IMR-90 (cell line): Measurements from ENCODE around the gene MRPL50. TPM values are rescaled to one million over a fixed set of nuclear protein-coding genes. Genes with fewer than 3 reads are reported as not detected.

Experiments
- ATAC-seq: fragments of 200-7000 bp; cut with Tn5 transposase; 2 replicates; pipeline ENCODE4 v1.9.1; 2020; ENCODE audit warnings: low read depth, mild to moderate bottlenecking, moderate library complexity
- BruUV-seq: library from RNA; stranded (reverse); fragments of 400-500 nt; replicated peaks from 2 replicates; lab custom pipeline; 2021; lab: Mats Ljungman, UMichigan
- CTCF ChIA-PET: fragments of 300-600 bp; formaldehyde crosslinking; extraction: SDS; loops from one replicate; lab custom pipeline; 2021; ENCODE audit warnings: antibody characterized with exemption; lab: Yijun Ruan, JAX
- POLR2A ChIA-PET: fragments of 300-600 bp; sonication (Branson Sonifier 250); formaldehyde crosslinking; loops from one replicate; lab custom pipeline; 2022; ENCODE audit warnings: antibody characterized with exemption; ENCODE audit not compliant: unreplicated experiment; lab: Charles Lee
- DNase-seq: peaks from one replicate; pipeline ENCODE4 v3.0.0; 2013
- H2AFZ ChIP-seq: replicated peaks from 2 replicates; pipeline ENCODE3; 2013; ENCODE audit warnings: low read length, mild to moderate bottlenecking; ENCODE audit not compliant: poor library complexity
- H2AK5ac ChIP-seq: 2 replicates; pipeline ENCODE4 v1.6.1; 2013; ENCODE audit warnings: low read depth, low read length, inconsistent platforms
- H2AK9ac ChIP-seq: replicated peaks from 2 replicates; pipeline ENCODE3; 2013; ENCODE audit warnings: mild to moderate bottlenecking, low read depth, low read length, moderate library complexity; ENCODE audit not compliant: poor library complexity
- H2BK120ac ChIP-seq: 2 replicates; pipeline ENCODE4 v1.6.1; 2013; ENCODE audit warnings: low read depth, low read length, inconsistent platforms
- H2BK15ac ChIP-seq: 3 replicates; pipeline ENCODE4 v1.6.1; 2013; ENCODE audit warnings: low read depth, low read length, inconsistent platforms
- H2BK20ac ChIP-seq: 2 replicates; pipeline ENCODE4 v1.6.1; 2013; ENCODE audit warnings: low read depth, mild to moderate bottlenecking, inconsistent platforms, low read length, moderate library complexity
- H2BK5ac ChIP-seq: 2 replicates; pipeline ENCODE4 v1.6.1; 2013; ENCODE audit warnings: mild to moderate bottlenecking, low read depth, low read length, inconsistent platforms; ENCODE audit not compliant: poor library complexity, severe bottlenecking
- H3K14ac ChIP-seq: replicated peaks from 2 replicates; pipeline ENCODE4 v1.6.1; 2013; ENCODE audit warnings: low read depth, low read length, inconsistent platforms
- H3K18ac ChIP-seq: 2 replicates; pipeline ENCODE4 v1.6.1; 2013; ENCODE audit warnings: low read depth, low read length, control low read depth
- H3K23ac ChIP-seq: 2 replicates; pipeline ENCODE4 v1.6.1; 2013; ENCODE audit warnings: low read depth, low read length, inconsistent platforms
- H3K27ac ChIP-seq: 2 replicates; pipeline ENCODE4 v1.5.1; 2013; ENCODE audit warnings: mild to moderate bottlenecking, control low read depth, low read length; ENCODE audit not compliant: insufficient read depth
- H3K27me3 ChIP-seq: 2 replicates; pipeline ENCODE4 v1.6.1; 2013; ENCODE audit warnings: low read length; ENCODE audit not compliant: control insufficient read depth, insufficient read depth
- H3K36me3 ChIP-seq: 2 replicates; pipeline ENCODE4 v1.6.1; 2013; ENCODE audit warnings: low read length, mixed read lengths; ENCODE audit not compliant: control insufficient read depth, insufficient read depth
- H3K4ac ChIP-seq: 2 replicates; pipeline ENCODE4 v1.6.1; 2013; ENCODE audit warnings: low read depth, low read length, inconsistent platforms
- H3K4me1 ChIP-seq: 2 replicates; pipeline ENCODE4 v1.6.1; 2013; ENCODE audit warnings: low read length, mixed read lengths; ENCODE audit not compliant: control insufficient read depth, insufficient read depth
- H3K4me2 ChIP-seq: 2 replicates; pipeline ENCODE4 v1.6.1; 2013; ENCODE audit warnings: low read depth, mild to moderate bottlenecking, control low read depth, low read length, moderate library complexity
- H3K4me3 ChIP-seq: 2 replicates; pipeline ENCODE4 v1.5.1; 2013; ENCODE audit warnings: low read depth, mild to moderate bottlenecking, control low read depth, low read length, moderate library complexity; ENCODE audit not compliant: insufficient read depth
- H3K56ac ChIP-seq: 2 replicates; pipeline ENCODE4 v1.6.1; 2013; ENCODE audit warnings: low read length, inconsistent platforms; ENCODE audit not compliant: insufficient read depth; ENCODE audit errors: extremely low read depth
- H3K79me1 ChIP-seq, 2 experiments: 2 replicates each; pipeline ENCODE4 v1.6.1; 2013; ENCODE audit warnings: low read length in 2 of 2, inconsistent platforms in 1 of 2, low read depth in 1 of 2
- H3K9ac ChIP-seq: 2 replicates; pipeline ENCODE4 v1.6.1; 2013; ENCODE audit warnings: low read depth, low read length, control low read depth
- H3K9me1 ChIP-seq: 2 replicates; pipeline ENCODE4 v1.6.1; 2013; ENCODE audit warnings: low read length, inconsistent platforms; ENCODE audit not compliant: insufficient read depth
- H3K9me3 ChIP-seq: 2 replicates; pipeline ENCODE4 v1.6.1; 2013; ENCODE audit warnings: low read length; ENCODE audit not compliant: control insufficient read depth, insufficient read depth
- H4K20me1 ChIP-seq: 2 replicates; pipeline ENCODE4 v1.6.1; 2013; ENCODE audit warnings: low read length, inconsistent platforms; ENCODE audit not compliant: insufficient read depth
- H4K5ac ChIP-seq: 2 replicates; pipeline ENCODE4 v1.6.1; 2013; ENCODE audit warnings: mild to moderate bottlenecking, low read depth, low read length, control low read depth
- H4K8ac ChIP-seq, 2 experiments: 2 replicates each; pipeline ENCODE4 v1.6.1; 2013; ENCODE audit warnings: low read depth in 2 of 2, low read length in 2 of 2, control low read depth in 1 of 2, inconsistent platforms in 1 of 2
- H4K91ac ChIP-seq: 2 replicates; pipeline ENCODE4 v1.6.1; 2013; ENCODE audit warnings: low read depth, low read length, inconsistent platforms; ENCODE audit not compliant: insufficient read depth
- BHLHE40 ChIP-seq: fragments of 150-350 bp; IDR thresholded peaks from 2 replicates; pipeline ENCODE4 v1.6.1; 2016; ENCODE audit warnings: mild to moderate bottlenecking, low read depth, low read length
- CEBPB ChIP-seq: IDR thresholded peaks from 2 replicates; pipeline ENCODE4 v1.6.1; 2012; ENCODE audit warnings: low read depth, low read length, improper control_type of control experiment
- CTCF ChIP-seq: conservative IDR thresholded peaks from 2 replicates; pipeline ENCODE4 v1.5.1; 2012; ENCODE audit warnings: mild to moderate bottlenecking, low read depth, low read length, improper control_type of control experiment
- RAD21 ChIP-seq: IDR thresholded peaks from 2 replicates; pipeline ENCODE4 v1.6.1; 2012; ENCODE audit warnings: low read length, improper control_type of control experiment
- SMC3 ChIP-seq: fragments of 150-350 bp; IDR thresholded peaks from 2 replicates; pipeline ENCODE4 v1.6.1; 2016; ENCODE audit warnings: low read depth, mild to moderate bottlenecking, antibody characterized with exemption, low read length, moderate library complexity
- WGBS, 2 experiments: methylation state at CpG; one replicate each; pipeline versions ENCODE4 v1.1.5 to v1.1.7; 2013; ENCODE audit warnings: missing lambda C conversion rate in 2 of 2; ENCODE audit not compliant: insufficient read length in 1 of 2; ENCODE audit errors: extremely low coverage in 2 of 2; 5-methylcytosine and 5-hydroxymethylcytosine counted together
- dilution Hi-C: fragments of 300-500 bp; cut with HindIII; formaldehyde crosslinking; loops from one replicate; pipeline ENCODE4 v1.14.3; 2018; ENCODE audit warnings: low sequenced_read_pairs; ENCODE audit not compliant: unreplicated experiment
- in situ Hi-C: fragments of 300-500 bp; cut with MboI; formaldehyde crosslinking; loops from 3 replicates; pipeline ENCODE4 v1.14.3; 2019; ENCODE audit warnings: low sequenced_read_pairs, inconsistent platforms, mixed read lengths
- intact Hi-C: fragments of 100-400 bp; cut with micrococcal nuclease; formaldehyde crosslinking; loops from 2 replicates; pipeline ENCODE4 v1.10.0; 2022
- polyA plus RNA-seq, 3 experiments: library from polyadenylated mRNA; depleted of rRNA; stranded (reverse); fragments of >200 nt; gene quantifications; 2 replicates each; pipeline ENCODE4 v1.2.3, GENCODE V29; 2012; ENCODE audit warnings: low replicate concordance in 1 of 3
- total RNA-seq: library from RNA; depleted of rRNA; stranded (reverse); fragments of >200 nt; gene quantifications from 2 replicates; pipeline ENCODE4 v1.2.3, GENCODE V29; 2012

Gene MRPL50
- total and polyA plus RNA-seq, 2 of the 4 experiments (the other 2 are of a cell fraction) = 7.5 to 8.6 TPM

- TF ChIP-seq CTCF = no peak
- no peak for TF ChIP-seq SMC3
- no peak for TF ChIP-seq BHLHE40
- TF ChIP-seq RAD21 = no peak
- TF ChIP-seq CEBPB = 0 out of 2 replicates have a peak, but pooled peaks have one; percentile 11
- Histone ChIP-seq H2BK5ac (no peak overlapping the region), H2BK15ac (no peak overlapping the region), H2AK5ac (no peak overlapping the region), H3K9ac (peak overlapping the region; percentile 74; the same call in 1 of the 2 replicates), H3K79me1 (peaks cover 32 to 40% of the 10 kb centered on the region in 2 experiments), H3K4me3 (peak overlapping the region; percentile 58), H3K4me2 (peak overlapping the region; percentile 97), H3K27ac (no peak overlapping the region), H3K4me1 (peaks cover 2% of the 10 kb centered on the region), H4K5ac (no peak overlapping the region), H2BK120ac (no peak overlapping the region), H3K9me3 (peaks cover 2% of the 10 kb centered on the region; the same call in 1 of the 2 replicates), H3K9me1 (no peaks in the 10 kb centered on the region), H2AK9ac (no peak overlapping the region), H4K8ac (0 out of 4 replicates have a peak overlapping the region, but pooled peaks of 1 of the 2 experiments have one; percentile 36), H4K91ac (no peak overlapping the region), H3K14ac (no peak overlapping the region), H3K23ac (peak overlapping the region; percentile 83; the same call in 1 of the 2 replicates), H2AFZ (no peak overlapping the region), H3K4ac (no peak overlapping the region), H3K36me3 (peaks cover 18% of the 10 kb centered on the region), H3K56ac (no peak overlapping the region), H2BK20ac (no peak overlapping the region), H3K18ac (no peak overlapping the region), H3K27me3 (no peaks in the 10 kb centered on the region), H4K20me1 (no peaks in the 10 kb centered on the region)
- no peak for ATAC-seq
- no peak for DNase-seq
- ChIA-PET CTCF (interaction anchor here (1.6 kb wide), 1 partner anchor 11 kb away, joined by 5 read pairs; no protein-coding TSS in a partner anchor), POLR2A (no interaction called here)
- no TSS peak for BruUV-seq
- intact Hi-C loops = loop anchor here (5.0 kb wide), 1 partner anchor 133 kb away; the partner anchor contains the start of gene RNF20
- dilution Hi-C loops = no loop called here
- in situ Hi-C loops = no loop called here
- WGBS, 2 experiments = no CpG with 5 or more reads among the region's 2 CpGs
These were observed 1.2 kb upstream of the MRPL50 start for GRCh38 chr9:101399643-101399970.
